Gastrocnemius medialis (tissue), 4 donors: ENCODE results near the gene TBXA2R.

Experiments
- POLR2A ChIP-seq, 2 donors: fragments of 450-650 bp; IDR thresholded peaks; one replicate each; pipeline ENCODE4 v1.6.1; 2017; ENCODE audit warnings: antibody characterized with exemption in 2 of 2, mild to moderate bottlenecking in 2 of 2, moderate library complexity in 2 of 2
- TF ChIP-seq, protein P1 (sequence below), 5 experiments: fragments of 450-650 bp in 3 of 5; fragments of 200-600 bp in 2 of 5; sonication (generic) in 2 of 5; IDR thresholded peaks in 4 of 5; conservative IDR thresholded peaks in 1 of 5; 1 replicate in 4 of 5; 2 replicates in 1 of 5; pipeline ENCODE4 v1.5.1; 2016 to 2019; ENCODE audit warnings: antibody characterized with exemption in 5 of 5, mild to moderate bottlenecking in 3 of 5, moderate library complexity in 3 of 5

DNA sequence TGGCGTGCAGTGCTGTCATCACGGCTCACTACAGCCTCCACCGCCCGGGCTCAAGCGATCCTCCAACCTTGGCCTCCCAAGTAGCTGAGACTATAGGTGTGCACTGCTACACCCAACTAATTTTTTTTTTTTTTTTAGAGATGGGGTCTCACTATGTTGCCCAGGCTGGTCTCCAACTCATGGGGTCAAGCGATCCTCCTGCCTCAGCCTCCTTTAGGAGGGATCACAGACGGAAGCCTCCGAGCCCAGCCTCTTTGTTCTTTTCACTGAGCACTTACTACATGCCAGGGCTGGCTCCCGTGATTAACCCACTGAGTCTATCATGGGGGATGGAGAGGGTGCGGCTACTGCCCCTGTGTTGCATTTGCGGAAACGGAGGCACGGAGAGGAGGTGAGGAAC, 32.8 kb upstream of the TBXA2R start:
- TF ChIP-seq, protein P1, sequence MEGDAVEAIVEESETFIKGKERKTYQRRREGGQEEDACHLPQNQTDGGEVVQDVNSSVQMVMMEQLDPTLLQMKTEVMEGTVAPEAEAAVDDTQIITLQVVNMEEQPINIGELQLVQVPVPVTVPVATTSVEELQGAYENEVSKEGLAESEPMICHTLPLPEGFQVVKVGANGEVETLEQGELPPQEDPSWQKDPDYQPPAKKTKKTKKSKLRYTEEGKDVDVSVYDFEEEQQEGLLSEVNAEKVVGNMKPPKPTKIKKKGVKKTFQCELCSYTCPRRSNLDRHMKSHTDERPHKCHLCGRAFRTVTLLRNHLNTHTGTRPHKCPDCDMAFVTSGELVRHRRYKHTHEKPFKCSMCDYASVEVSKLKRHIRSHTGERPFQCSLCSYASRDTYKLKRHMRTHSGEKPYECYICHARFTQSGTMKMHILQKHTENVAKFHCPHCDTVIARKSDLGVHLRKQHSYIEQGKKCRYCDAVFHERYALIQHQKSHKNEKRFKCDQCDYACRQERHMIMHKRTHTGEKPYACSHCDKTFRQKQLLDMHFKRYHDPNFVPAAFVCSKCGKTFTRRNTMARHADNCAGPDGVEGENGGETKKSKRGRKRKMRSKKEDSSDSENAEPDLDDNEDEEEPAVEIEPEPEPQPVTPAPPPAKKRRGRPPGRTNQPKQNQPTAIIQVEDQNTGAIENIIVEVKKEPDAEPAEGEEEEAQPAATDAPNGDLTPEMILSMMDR (IDR thresholded peaks at IDR 0.05 in 4 of 5, conservative IDR thresholded peaks at IDR 0.05 in 1 of 5), result no peak
- TF ChIP-seq POLR2A (IDR thresholded peaks at IDR 0.05), result no peak
